SKM-1 treated with dmso at 0.1 percent for 144 hours (cell line): Measurements from ENCODE around the gene GINS2.
A peak's percentile ranks its signal among the peaks of the same experiment; 100 is the strongest.

ENCODE experiments used
- DNase-seq: peaks from one replicate; lab custom pipeline; 2025; ENCODE audit not compliant: unreplicated experiment; lab: John Stamatoyannopoulos, UW

The GINS2 gene

GRCh38 chr16:85668676-85669424 lies 19.9 kb downstream of the GINS2 start:
- no peak for DNase-seq

- no peak for DNase-seq
Measured at GRCh38 chr16:85667841-85668413, 20.8 kb downstream of the GINS2 start.

GRCh38 chr16:85667261-85667660 lies 21.5 kb downstream of the GINS2 start:
- DNase-seq = no peak

GRCh38 chr16:85665929-85666328 lies 22.8 kb downstream of the GINS2 start:
- no peak for DNase-seq

GRCh38 chr16:85665373-85665740 lies 23.4 kb downstream of the GINS2 start:
- no peak for DNase-seq

- DNase-seq = no peak
Measured at GRCh38 chr16:85664580-85665372, 24.0 kb downstream of the GINS2 start.

GRCh38 chr16:85663891-85664321 lies 24.8 kb downstream of the GINS2 start:
- no peak for DNase-seq

GRCh38 chr16:85662976-85663830 lies 25.6 kb downstream of the GINS2 start:
- DNase-seq = no peak

- no peak for DNase-seq
Measured at GRCh38 chr16:85662482-85662812, 26.3 kb downstream of the GINS2 start.

GRCh38 chr16:85661740-85662481 lies 26.8 kb downstream of the GINS2 start:
- DNase-seq = no peak

- no peak for DNase-seq
Measured at GRCh38 chr16:85660843-85661739, 27.7 kb downstream of the GINS2 start.

GRCh38 chr16:85659805-85660511 lies 28.8 kb downstream of the GINS2 start:
- peak; percentile 19 for DNase-seq

GRCh38 chr16:85659336-85659735 lies 29.4 kb downstream of the GINS2 start:
- DNase-seq = no peak

- DNase-seq = no peak
Measured at GRCh38 chr16:85658504-85659326, 30.0 kb downstream of the GINS2 start.

GRCh38 chr16:85657996-85658395 lies 30.8 kb downstream of the GINS2 start:
- no peak for DNase-seq

- no peak for DNase-seq
Measured at GRCh38 chr16:85657267-85657650, 31.5 kb downstream of the GINS2 start.

GRCh38 chr16:85656351-85657266 lies 32.1 kb downstream of the GINS2 start:
- DNase-seq = no peak
